WTC11 (cell line): ENCODE measurements around the gene ADGRL3. TPM values are rescaled to one million over a fixed set of nuclear protein-coding genes. Genes with fewer than 3 reads are reported as not detected.

Experiments used
- ATAC-seq: fragments of 200-7000 bp; cut with Tn5 transposase; 2 replicates; pipeline ENCODE4 v1.10.0; 2021; ENCODE audit warnings: mild to moderate bottlenecking, moderate library complexity
- CTCF ChIA-PET: fragments of 300-600 bp; sonication (Branson Sonifier 250); formaldehyde crosslinking; loops from one replicate; lab custom pipeline; 2021; ENCODE audit warnings: antibody characterized with exemption; lab: Charles Lee
- POLR2A ChIA-PET: fragments of 350-600 bp; sonication (Branson Sonifier 250); formaldehyde crosslinking; loops from one replicate; lab custom pipeline; 2021; ENCODE audit warnings: antibody characterized with exemption; lab: Charles Lee
- DNase-seq: peaks from one replicate; pipeline ENCODE4 v3.0.0; 2021; ENCODE audit warnings: low spot score
- H3K27ac Mint-ChIP-seq: 2 replicates; pipeline ENCODE4 v1.8.0; 2021; ENCODE audit warnings: mixed read lengths
- H3K27me3 Mint-ChIP-seq: 2 replicates; pipeline ENCODE4 v1.8.0; 2021; ENCODE audit warnings: low read depth, mild to moderate bottlenecking, moderate library complexity, mixed read lengths
- H3K36me3 Mint-ChIP-seq: 2 replicates; pipeline ENCODE4 v1.8.0; 2021; ENCODE audit warnings: mixed read lengths
- H3K4me1 Mint-ChIP-seq: 2 replicates; pipeline ENCODE4 v1.8.0; 2022; ENCODE audit warnings: mixed read lengths
- H3K4me3 Mint-ChIP-seq: 2 replicates; pipeline ENCODE4 v1.8.0; 2021; ENCODE audit warnings: mild to moderate bottlenecking, moderate library complexity, mixed read lengths
- H3K9me3 Mint-ChIP-seq: 2 replicates; pipeline ENCODE4 v1.8.0; 2021; ENCODE audit warnings: mixed read lengths
- AFF4 ChIP-seq: sonication (generic); formaldehyde crosslinking; IDR thresholded peaks from 2 replicates; pipeline ENCODE4 v1.8.1; 2023; ENCODE audit warnings: mild to moderate bottlenecking, missing genetic modification reagents, borderline replicate concordance
- CDX4 ChIP-seq: fragments of 250-450 bp; sonication (Bioruptor Pico); IDR thresholded peaks from 2 replicates; pipeline ENCODE4 v1.9.0; 2021; ENCODE audit warnings: moderate library complexity, mild to moderate bottlenecking, inconsistent platforms, borderline replicate concordance
- CREB1 ChIP-seq: sonication (generic); formaldehyde crosslinking; IDR thresholded peaks from 2 replicates; pipeline ENCODE4 v1.8.0; 2023; ENCODE audit warnings: mild to moderate bottlenecking, missing genetic modification reagents
- E2F5 ChIP-seq: sonication (generic); formaldehyde crosslinking; IDR thresholded peaks from 2 replicates; pipeline ENCODE4 v1.8.1; 2022; ENCODE audit warnings: mild to moderate bottlenecking, moderate library complexity, missing genetic modification reagents
- GRHL2 ChIP-seq: fragments of 250-450 bp; sonication (Bioruptor Pico); IDR thresholded peaks from 2 replicates; pipeline ENCODE4 v1.8.0; 2022; ENCODE audit warnings: mild to moderate bottlenecking, moderate library complexity; ENCODE audit not compliant: insufficient replicate concordance, severe bottlenecking
- IRF1 ChIP-seq: sonication (generic); formaldehyde crosslinking; IDR thresholded peaks from 2 replicates; pipeline ENCODE4 v1.8.0; 2023; ENCODE audit warnings: missing genetic modification reagents
- JUN ChIP-seq: sonication (generic); formaldehyde crosslinking; IDR thresholded peaks from 2 replicates; pipeline ENCODE4 v1.8.0; 2023; ENCODE audit warnings: mild to moderate bottlenecking, missing genetic modification reagents
- MXD4 ChIP-seq: fragments of 250-450 bp; sonication (Bioruptor Pico); IDR thresholded peaks from 2 replicates; pipeline ENCODE4 v1.8.0; 2021; ENCODE audit warnings: mild to moderate bottlenecking, moderate library complexity, borderline replicate concordance
- NFATC4 ChIP-seq: fragments of 250-450 bp; sonication (Bioruptor Pico); IDR thresholded peaks from 2 replicates; pipeline ENCODE4 v1.9.0; 2021; ENCODE audit warnings: mild to moderate bottlenecking
- PRDM15 ChIP-seq: sonication (generic); formaldehyde crosslinking; IDR thresholded peaks from 2 replicates; pipeline ENCODE4 v1.8.0; 2022; ENCODE audit warnings: missing genetic modification reagents
- PREB ChIP-seq: sonication (generic); formaldehyde crosslinking; IDR thresholded peaks from 2 replicates; pipeline ENCODE4 v1.8.1; 2022; ENCODE audit warnings: mild to moderate bottlenecking, missing genetic modification reagents, moderate library complexity, borderline replicate concordance
- PRRX2 ChIP-seq: fragments of 250-450 bp; sonication (Bioruptor Pico); IDR thresholded peaks from 2 replicates; pipeline ENCODE4 v1.8.0; 2021; ENCODE audit warnings: mild to moderate bottlenecking
- SOX15 ChIP-seq: fragments of 250-450 bp; sonication (Bioruptor Pico); IDR thresholded peaks from 2 replicates; pipeline ENCODE4 v1.9.0; 2021; ENCODE audit warnings: mild to moderate bottlenecking
- TEAD1 ChIP-seq: sonication (generic); formaldehyde crosslinking; IDR thresholded peaks from 2 replicates; pipeline ENCODE4 v1.8.0; 2022; ENCODE audit warnings: mild to moderate bottlenecking, missing genetic modification reagents
- TP53 ChIP-seq: sonication (generic); formaldehyde crosslinking; IDR thresholded peaks from 2 replicates; pipeline ENCODE4 v1.8.1; 2023; ENCODE audit warnings: mild to moderate bottlenecking, missing genetic modification reagents
- USF1 ChIP-seq: sonication (generic); formaldehyde crosslinking; IDR thresholded peaks from 2 replicates; pipeline ENCODE4 v1.8.0; 2022; ENCODE audit warnings: mild to moderate bottlenecking, missing genetic modification reagents
- USF2 ChIP-seq: sonication (generic); formaldehyde crosslinking; IDR thresholded peaks from 2 replicates; pipeline ENCODE4 v1.8.1; 2023; ENCODE audit warnings: mild to moderate bottlenecking, missing genetic modification reagents, moderate library complexity
- ZBTB21 ChIP-seq: sonication (generic); formaldehyde crosslinking; IDR thresholded peaks from 2 replicates; pipeline ENCODE4 v1.8.1; 2023; ENCODE audit warnings: mild to moderate bottlenecking, missing genetic modification reagents, borderline replicate concordance
- ZBTB43 ChIP-seq: sonication (generic); formaldehyde crosslinking; IDR thresholded peaks from 2 replicates; pipeline ENCODE4 v1.8.1; 2023; ENCODE audit warnings: mild to moderate bottlenecking, missing genetic modification reagents
- ZNF121 ChIP-seq: sonication (generic); formaldehyde crosslinking; IDR thresholded peaks from 2 replicates; pipeline ENCODE4 v1.8.0; 2023; ENCODE audit warnings: missing genetic modification reagents
- ZNF232 ChIP-seq: sonication (generic); formaldehyde crosslinking; IDR thresholded peaks from 2 replicates; pipeline ENCODE4 v1.8.0; 2022; ENCODE audit warnings: mild to moderate bottlenecking, missing genetic modification reagents
- ZSCAN18 ChIP-seq: fragments of 250-450 bp; sonication (Bioruptor Pico); IDR thresholded peaks from 2 replicates; pipeline ENCODE4 v2.1.2; 2022; ENCODE audit warnings: mild to moderate bottlenecking, moderate library complexity
- total RNA-seq: library from RNA; stranded (reverse); gene quantifications from 3 replicates; pipeline ENCODE4 v1.2.3, GENCODE V29; 2021

Gene ADGRL3
- total RNA-seq, 1 experiment from 2014 or later: 8.7 TPM

- TF ChIP-seq CDX4 (CRISPR knock-in tag): no peak
- no peak for TF ChIP-seq ZNF121 (CRISPR knock-in tag)
- TF ChIP-seq PRRX2: no peak
- TF ChIP-seq NFATC4 (CRISPR knock-in tag): no peak
- no peak for TF ChIP-seq ZBTB21
- TF ChIP-seq ZNF232 (CRISPR knock-in tag): no peak
Measured at GRCh38 chr4:61440321-61440720, 240.2 kb downstream of the ADGRL3 start (continued).

GRCh38 chr4:61442936-61443335, 242.8 kb downstream of the ADGRL3 start:
- Mint-ChIP-seq H3K27ac (no peak overlapping the region), H3K27me3 (no peaks in the 10 kb centered on the region), H3K9me3 (no peaks in the 10 kb centered on the region), H3K4me1 (no peaks in the 10 kb centered on the region), H3K36me3 (no peaks in the 10 kb centered on the region), H3K4me3 (no peak overlapping the region)
- ATAC-seq (no peak), DNase-seq (no peak)
- ChIA-PET CTCF (no interaction called here), POLR2A (no interaction called here)
- TF ChIP-seq MXD4 (CRISPR knock-in tag) (no peak), JUN (no peak), AFF4 (CRISPR knock-in tag) (no peak), GRHL2 (CRISPR knock-in tag) (no peak), PRDM15 (CRISPR knock-in tag) (no peak), CREB1 (CRISPR knock-in tag) (no peak), TP53 (no peak), PREB (CRISPR knock-in tag) (no peak), IRF1 (CRISPR knock-in tag) (no peak), TEAD1 (CRISPR knock-in tag) (no peak), ZBTB43 (no peak), ZSCAN18 (CRISPR knock-in tag) (no peak), E2F5 (no peak), SOX15 (no peak), USF1 (CRISPR knock-in tag) (no peak), USF2 (no peak)
